Measurements from ENCODE around the gene ELOF1. TPM values are rescaled to one million over a fixed set of nuclear protein-coding genes. Genes with fewer than 3 reads are reported as not detected.
A peak's percentile ranks its signal among the peaks of the same experiment; 100 is the strongest.

ELOF1 gene
- total RNA-seq, 1 donor from 2014 or later: 28.0 TPM

- TF ChIP-seq CTCF (IDR thresholded peaks at IDR 0.05) (no peak), POLR2AphosphoS5 (IDR thresholded peaks at IDR 0.05; ENCODE audit: insufficient read depth in 1 of 2, low read depth in 1 of 2) (no peak), POLR2A (IDR thresholded peaks at IDR 0.05) (no peak)
- Histone ChIP-seq H3K27me3 (no peaks in the 10 kb centered on the region), H3K4me3 (no peak overlapping the region), H3K4me1 (peaks cover 35% of the 10 kb centered on the region), H3K27ac (peak overlapping the region; percentile 94), H3K36me3 (no peaks in the 10 kb centered on the region), H3K9me3 (no peaks in the 10 kb centered on the region)
- no peak for DNase-seq (ENCODE audit: extremely low spot score in 2 of 2)
- intact Hi-C loops (cut with DNase I): no loop called here
These were observed 24.1 kb downstream of the ELOF1 start for GRCh38 chr19:11534948-11535347.

DNA sequence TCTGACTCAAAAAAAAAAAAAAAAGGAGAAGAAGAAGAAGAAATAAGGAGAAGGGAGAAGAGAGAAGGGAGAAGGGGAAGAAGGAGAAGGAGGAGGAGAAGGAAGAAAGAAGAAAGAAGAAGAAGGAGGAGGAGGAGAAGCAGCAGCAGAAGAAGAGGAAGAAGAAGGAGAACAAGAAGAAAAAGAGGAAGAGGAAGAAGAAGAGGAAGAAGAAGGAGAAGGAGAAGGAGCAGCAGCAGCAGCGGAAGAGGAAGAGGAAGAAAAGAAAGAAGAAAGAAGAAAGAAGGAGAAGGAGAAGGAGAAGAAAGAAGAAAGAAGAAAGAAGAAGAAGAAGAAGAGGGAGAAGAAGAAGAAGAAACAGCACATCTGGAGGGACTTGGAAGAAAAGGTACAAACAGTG is 24.5 kb downstream of the ELOF1 start:
- H3K36me3 ChIP-seq: no peaks in the 10 kb centered on the region
- H3K4me1 ChIP-seq: peaks cover 35% of the 10 kb centered on the region
- no peaks in the 10 kb centered on the region for H3K27me3 ChIP-seq
- H3K4me3 ChIP-seq: no peak overlapping the region
- no peaks in the 10 kb centered on the region for H3K9me3 ChIP-seq
- intact Hi-C loops (cut with DNase I): no loop called here
- H3K27ac ChIP-seq: no peak overlapping the region
- DNase-seq (ENCODE audit: extremely low spot score in 2 of 2): no peak
- TF ChIP-seq CTCF (IDR thresholded peaks at IDR 0.05) (no peak), POLR2AphosphoS5 (IDR thresholded peaks at IDR 0.05; ENCODE audit: insufficient read depth in 1 of 2, low read depth in 1 of 2) (no peak), POLR2A (IDR thresholded peaks at IDR 0.05) (no peak)

DNA sequence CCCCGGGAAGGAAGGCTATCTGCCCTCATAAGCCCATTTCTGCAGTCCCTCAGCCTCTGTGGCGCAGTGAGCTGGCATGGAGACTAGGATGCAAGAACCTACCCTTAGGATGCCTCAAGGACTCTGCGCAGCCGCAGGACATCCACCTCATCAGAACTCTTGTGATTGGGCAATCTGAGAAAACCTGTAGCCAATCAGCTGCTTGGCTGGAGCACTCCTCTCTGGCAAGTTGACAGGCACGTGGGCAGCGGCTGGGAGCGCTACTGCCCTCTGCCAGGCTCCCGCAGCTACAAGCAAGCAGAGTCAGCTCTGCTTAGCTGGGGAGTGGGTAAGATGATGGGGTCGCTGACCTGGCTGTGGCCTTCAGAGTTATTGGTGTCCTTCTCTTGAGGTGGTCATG is 28.6 kb downstream of the ELOF1 start:
- no peak for DNase-seq (ENCODE audit: extremely low spot score in 2 of 2)
- H3K4me1 ChIP-seq: peaks cover 28% of the 10 kb centered on the region
- H3K27me3 ChIP-seq: no peaks in the 10 kb centered on the region
- no peaks in the 10 kb centered on the region for H3K9me3 ChIP-seq
- H3K4me3 ChIP-seq: no peak overlapping the region
- no peak overlapping the region for H3K27ac ChIP-seq
- intact Hi-C loops (cut with DNase I): no loop called here
- TF ChIP-seq POLR2AphosphoS5 (IDR thresholded peaks at IDR 0.05; ENCODE audit: insufficient read depth in 1 of 2, low read depth in 1 of 2) (peak; percentile 30 to 42), CTCF (IDR thresholded peaks at IDR 0.05) (no peak), POLR2A (IDR thresholded peaks at IDR 0.05) (no peak)
- H3K36me3 ChIP-seq: peaks cover 0 to under 1% of the 10 kb centered on the region in 2 donors

GRCh38 chr19:11528551-11529341 is 30.3 kb downstream of the ELOF1 start, which contains the start of gene ECSIT:
Gene ECSIT (minus strand): TSS chr19:11529134. CDS start chr19:11519170, 9,964 bp downstream.
- peaks cover 0 to 6% of the 10 kb centered on the region in 2 donors for H3K36me3 ChIP-seq
- peak in 1 of 2 donors; percentile 98 for DNase-seq (ENCODE audit: extremely low spot score in 2 of 2)
- H3K27ac ChIP-seq: peak within 1 kb of the TSS; percentile 83
- intact Hi-C loops (cut with DNase I): no loop called here
- no peaks in the 10 kb centered on the region for H3K9me3 ChIP-seq
- H3K27me3 ChIP-seq: no peaks in the 10 kb centered on the region
- H3K4me1 ChIP-seq: peaks cover 23% of the 10 kb centered on the region
- H3K4me3 ChIP-seq: peak within 1 kb of the TSS; percentile 88 to 90
- peak; percentile 88 to 94 for TF ChIP-seq POLR2AphosphoS5 (IDR thresholded peaks at IDR 0.05; ENCODE audit: insufficient read depth in 1 of 2, low read depth in 1 of 2)
- no peak for TF ChIP-seq POLR2A (IDR thresholded peaks at IDR 0.05)
- no peak for TF ChIP-seq CTCF (IDR thresholded peaks at IDR 0.05)

DNA sequence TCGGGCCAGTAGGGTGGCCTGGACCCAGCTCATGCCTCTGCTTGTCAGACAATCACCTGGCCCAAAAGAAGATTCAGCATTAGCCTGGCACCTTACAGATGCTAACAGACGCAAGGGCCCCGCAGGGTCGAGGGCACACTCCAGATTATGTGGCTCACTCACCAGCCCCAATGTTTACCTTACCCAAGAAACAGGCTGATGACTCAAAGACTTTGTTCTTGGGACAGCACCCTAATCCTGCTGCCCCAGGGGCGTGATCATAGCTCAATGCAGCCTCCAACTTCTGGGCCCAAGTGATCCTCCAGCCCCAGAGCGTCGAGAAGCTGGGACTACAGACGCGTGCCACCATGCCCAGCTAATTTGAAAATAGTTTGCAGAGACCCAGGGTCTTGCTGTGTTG is 39.9 kb downstream of the ELOF1 start:
- DNase-seq (ENCODE audit: extremely low spot score in 2 of 2): no peak
- Histone ChIP-seq H3K4me1 (no peaks in the 10 kb centered on the region), H3K9me3 (no peaks in the 10 kb centered on the region), H3K36me3 (peaks cover 0 to 28% of the 10 kb centered on the region in 2 donors), H3K4me3 (no peak overlapping the region), H3K27ac (no peak overlapping the region), H3K27me3 (no peaks in the 10 kb centered on the region)
- no peak for TF ChIP-seq CTCF (IDR thresholded peaks at IDR 0.05)
- no peak for TF ChIP-seq POLR2A (IDR thresholded peaks at IDR 0.05)
- no peak for TF ChIP-seq POLR2AphosphoS5 (IDR thresholded peaks at IDR 0.05; ENCODE audit: insufficient read depth in 1 of 2, low read depth in 1 of 2)
- intact Hi-C loops (cut with DNase I): no loop called here
